GM19193 (cell line): ENCODE results near the gene MRPL55.

Experiments
- POLR2A ChIP-seq: IDR thresholded peaks from 4 replicates; pipeline ENCODE4 v1.6.1; 2011; ENCODE audit not compliant: insufficient read depth, insufficient read length; ENCODE audit errors: extremely low read depth

Gene MRPL55

DNA sequence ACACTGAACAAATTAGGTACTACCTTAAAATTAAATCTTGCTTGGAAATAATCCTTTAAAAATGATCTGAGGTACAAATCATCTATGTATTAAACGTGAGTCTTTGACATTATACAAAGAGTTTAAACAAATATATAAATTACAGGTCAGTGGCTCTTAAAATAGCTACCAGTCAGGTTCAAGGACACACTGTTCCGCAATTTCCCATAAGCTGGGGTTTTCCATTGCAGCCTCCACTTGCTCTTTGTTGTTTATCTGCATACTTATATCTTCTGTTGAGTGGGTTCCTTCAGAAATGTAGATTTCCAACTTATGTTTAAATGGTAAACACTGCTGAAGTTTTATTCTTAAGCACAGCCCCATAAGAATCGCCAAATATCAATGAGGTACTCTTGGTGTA is 5.7 kb upstream of the MRPL55 start:
- no peak for TF ChIP-seq POLR2A

- TF ChIP-seq POLR2A: no peak
Measured at GRCh38 chr1:228112617-228113016, 3.5 kb upstream of the MRPL55 start.

- TF ChIP-seq POLR2A: no peak
Measured at GRCh38 chr1:228112167-228112566, 3.1 kb upstream of the MRPL55 start.

DNA sequence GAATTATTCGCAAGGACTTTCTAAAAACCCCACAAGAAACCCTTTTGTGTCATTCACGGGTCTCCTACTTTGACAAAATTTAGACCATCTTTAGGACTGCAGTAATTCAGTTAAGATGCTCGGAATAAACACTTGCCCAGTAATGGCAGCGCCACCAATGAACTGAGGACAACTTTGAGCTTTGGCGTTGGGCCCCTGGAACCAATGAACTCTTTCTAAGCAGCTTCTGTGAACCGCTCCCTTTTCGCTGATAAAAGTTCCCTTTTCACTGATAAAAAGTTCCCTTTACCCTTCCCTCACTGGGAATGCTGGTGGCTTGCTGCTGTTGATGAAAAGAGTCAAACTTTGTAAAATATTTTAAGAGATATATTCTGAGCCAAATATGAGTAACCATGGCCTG is 1.5 kb upstream of the MRPL55 start:
- no peak for TF ChIP-seq POLR2A

GRCh38 chr1:228109962-228110488 is 926 bp upstream of the MRPL55 start:
- no peak for TF ChIP-seq POLR2A

DNA sequence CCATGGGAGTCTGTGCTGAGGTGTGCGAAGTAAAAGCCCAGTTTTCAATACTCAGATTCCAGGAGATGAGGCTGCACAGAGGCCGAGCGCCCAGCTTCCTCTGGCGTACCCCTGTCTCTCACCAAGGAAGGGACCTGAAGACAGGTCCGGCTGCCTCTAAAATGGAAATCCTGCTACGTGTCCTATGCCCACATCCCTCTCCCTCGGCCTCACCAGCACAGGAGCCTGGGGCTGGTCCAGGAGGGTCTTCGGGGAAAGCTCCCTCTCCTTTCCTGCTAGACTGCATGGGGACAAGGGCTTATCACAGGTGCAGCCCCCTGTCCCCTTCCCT is 392 bp downstream of the MRPL55 start:
- no peak for TF ChIP-seq POLR2A

GRCh38 chr1:228108055-228108690 is 926 bp downstream of the MRPL55 start:
- no peak for TF ChIP-seq POLR2A

- no peak for TF ChIP-seq POLR2A
Measured at GRCh38 chr1:228107636-228108035, 1.5 kb downstream of the MRPL55 start.

GRCh38 chr1:228106800-228107054 is 2.4 kb downstream of the MRPL55 start:
- TF ChIP-seq POLR2A: no peak

- TF ChIP-seq POLR2A: no peak
Measured at GRCh38 chr1:228105996-228106799, 2.9 kb downstream of the MRPL55 start.

DNA sequence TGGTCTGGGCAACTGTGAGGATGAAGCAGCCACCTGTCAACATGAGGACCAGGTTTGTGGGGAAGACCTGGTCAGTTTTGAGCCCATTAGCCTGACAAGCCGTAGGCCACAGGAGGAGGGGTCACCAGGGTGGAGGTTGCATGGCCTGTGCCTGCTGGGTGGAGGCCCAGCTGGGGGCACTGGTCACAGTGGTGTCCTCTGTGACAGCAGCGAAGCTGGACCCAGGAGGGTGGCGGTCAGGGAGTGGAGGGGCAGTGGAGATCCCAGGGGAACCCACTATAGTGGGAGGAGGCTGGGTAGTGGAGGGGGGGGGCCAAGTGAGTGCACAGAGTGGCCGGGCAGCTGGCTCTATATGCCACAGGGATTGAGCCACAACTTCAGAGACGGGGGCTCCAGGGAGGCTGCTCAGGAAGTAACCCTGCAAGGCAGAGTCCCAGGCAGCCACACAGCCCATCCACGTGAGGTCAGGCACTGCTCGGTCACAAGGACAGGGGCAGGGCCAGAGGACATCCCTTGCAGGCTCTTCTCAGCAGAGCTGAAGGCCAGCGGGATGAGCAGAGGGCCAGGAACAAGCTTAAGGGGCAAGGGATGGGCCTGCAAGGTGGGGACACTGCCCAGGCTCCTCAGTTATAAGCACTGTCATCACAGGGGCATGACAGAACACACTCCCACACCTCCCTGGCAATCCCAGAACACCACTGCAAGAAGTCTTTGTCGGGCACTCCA is 3.7 kb downstream of the MRPL55 start:
- TF ChIP-seq POLR2A: no peak

DNA sequence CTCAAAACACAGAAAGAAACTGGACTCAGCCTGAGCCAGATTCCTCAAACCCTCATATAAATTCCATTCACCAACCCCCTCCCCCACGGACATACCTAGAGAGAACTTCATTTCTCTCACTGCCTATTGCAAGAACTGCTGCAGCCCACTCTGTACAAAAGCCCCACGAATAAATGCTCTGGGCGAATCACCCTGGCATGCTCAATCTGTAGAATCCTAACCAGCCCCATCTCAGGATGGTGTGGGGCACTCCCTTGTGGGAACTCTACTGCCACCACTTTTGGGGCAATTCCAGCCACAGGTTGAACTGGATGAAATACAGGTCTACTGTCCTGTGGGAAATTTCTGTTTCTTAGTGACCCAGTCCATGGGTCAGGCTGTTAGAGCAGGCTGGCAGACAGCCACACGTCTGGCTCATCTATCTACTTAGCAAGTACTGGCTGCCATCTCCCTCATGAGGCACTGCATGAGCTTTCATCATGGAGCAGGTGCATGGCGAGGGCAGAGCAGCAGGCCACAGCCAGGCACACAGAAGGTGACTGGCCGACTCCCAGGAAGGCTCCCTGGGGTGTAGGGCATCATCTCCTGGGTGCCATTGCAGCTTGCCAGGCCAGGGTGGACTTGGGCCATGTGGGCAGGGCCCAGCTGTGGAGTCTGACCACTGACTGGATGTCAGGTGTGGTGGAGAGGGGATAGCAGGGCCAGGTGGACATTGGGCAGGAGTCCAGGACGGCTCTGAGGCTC is 4.4 kb downstream of the MRPL55 start:
- TF ChIP-seq POLR2A: no peak

DNA sequence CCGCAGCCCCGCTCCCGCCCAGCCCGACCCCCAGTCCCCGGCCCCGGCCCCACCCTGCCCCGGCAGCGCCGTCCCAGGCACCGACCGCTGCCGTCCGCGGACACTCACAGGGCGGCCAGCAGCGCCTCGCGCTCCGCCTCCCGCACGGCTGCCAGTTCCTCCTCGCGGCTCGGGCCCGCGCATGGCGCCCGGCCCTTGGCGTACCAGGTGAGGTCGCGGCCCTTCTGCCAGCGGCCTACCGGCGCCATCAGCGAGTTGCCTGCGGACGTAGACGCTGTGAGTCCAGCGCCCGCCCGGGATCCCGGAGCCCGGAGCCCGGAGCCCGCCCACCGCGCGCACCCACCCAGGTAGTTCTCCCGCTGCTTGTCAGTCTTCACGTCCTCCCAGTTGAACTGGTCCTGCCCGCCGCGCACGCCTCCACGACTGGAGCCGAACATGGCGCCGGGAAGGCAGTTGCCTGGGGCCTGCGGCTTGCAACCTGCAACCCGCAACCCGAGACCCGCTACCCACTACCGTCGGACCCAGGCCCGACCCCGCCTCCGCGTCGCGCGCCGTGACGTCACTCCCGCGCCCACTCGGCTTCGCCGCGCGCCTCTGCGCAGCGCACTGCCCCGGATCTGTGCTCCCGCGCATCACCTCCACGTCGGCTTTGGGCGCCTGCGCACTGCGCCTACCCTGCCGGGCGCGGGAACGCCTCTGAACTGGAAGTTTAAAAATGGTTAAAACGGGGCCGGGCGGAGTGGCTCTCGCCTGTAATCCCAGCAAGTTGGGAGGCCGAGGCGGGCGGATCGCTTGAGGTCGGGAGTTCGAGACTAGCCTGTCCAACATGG is 6.1 kb downstream of the MRPL55 start, which contains the start of gene C1orf35:
Gene C1orf35, minus strand, starts transcription at position 535 of the 830 bp plus-strand sequence. Its CDS starts 98 bp downstream, at position 437.
- TF ChIP-seq POLR2A: peak; percentile 68
